GM15510 (cell line): ENCODE results near the gene PHF12.

Experiments used
- POLR2A ChIP-seq: IDR thresholded peaks from 3 replicates; pipeline ENCODE4 v1.6.1; 2011; ENCODE audit warnings: borderline replicate concordance; ENCODE audit not compliant: insufficient read length; ENCODE audit errors: extremely low read depth

The PHF12 gene

DNA sequence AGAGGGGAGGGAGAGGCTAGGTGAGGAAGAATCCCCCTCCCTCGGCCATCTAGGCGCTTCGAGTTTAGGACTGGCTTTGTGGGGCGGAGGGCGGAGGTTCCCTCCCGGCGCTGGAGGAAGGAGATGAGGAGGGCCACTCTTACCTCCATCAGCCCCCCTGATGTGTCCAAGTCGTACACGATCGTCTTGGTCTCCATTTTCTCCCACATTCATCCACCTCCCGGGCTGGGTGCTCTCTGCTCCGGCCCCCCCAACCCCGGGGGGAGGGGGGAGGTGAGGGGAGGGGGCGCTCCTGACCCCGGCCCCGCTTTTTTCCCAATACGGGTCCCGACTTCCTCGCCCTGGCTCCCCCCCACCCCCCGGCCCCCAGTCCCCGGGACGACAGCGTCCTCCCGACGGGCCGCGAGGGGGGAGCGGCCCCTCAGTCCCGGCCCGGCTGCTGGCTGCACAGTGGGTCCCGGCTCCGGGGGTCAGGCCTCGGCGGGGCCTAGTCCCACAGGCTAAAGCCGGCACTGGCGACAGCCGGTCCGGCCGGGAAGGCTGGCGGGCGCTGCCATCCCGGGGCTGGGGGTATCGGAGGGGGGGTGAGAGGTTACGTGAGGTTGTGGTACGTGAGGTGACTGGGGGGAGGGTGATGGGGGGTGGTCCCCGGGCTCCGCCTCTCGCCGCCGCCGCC, 428 bp downstream of the PHF12 start:
- no peak for TF ChIP-seq POLR2A

DNA sequence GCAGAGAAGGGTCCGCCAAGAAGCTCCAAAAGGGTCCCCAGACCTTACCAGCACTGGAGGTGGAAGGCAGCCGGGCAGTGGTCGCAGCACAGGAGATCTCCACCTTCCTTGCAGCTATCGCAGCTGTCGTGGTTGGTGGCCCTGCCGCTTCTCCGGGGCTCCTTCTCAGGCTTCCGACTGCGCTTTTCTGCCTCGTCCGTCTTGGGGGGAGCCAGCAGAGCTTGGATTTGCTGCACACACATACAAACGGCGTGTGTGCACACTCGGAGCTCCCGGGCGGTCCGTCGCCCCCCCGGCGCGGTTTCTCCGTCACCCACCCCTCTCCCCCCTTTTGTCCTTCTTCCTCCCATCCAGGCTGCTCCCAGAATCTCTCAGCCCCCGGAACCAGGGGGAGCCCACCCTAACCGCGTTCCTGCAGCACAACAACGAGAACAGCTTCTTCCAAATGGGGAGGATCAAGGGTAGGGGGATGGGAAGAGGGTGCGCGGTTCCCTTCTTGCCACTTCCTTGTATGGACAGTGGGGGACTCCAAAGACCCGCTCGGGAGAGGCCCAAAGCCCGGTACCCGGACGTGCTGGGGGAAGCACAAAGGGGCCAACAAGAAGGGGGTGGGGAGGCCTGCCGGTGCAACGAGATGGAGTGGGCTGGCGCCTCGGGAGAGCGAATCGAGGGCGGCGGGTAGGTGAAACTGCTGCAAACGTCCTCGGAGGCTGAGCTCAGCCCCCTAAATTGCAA, 1.1 kb downstream of the PHF12 start:
- no peak for TF ChIP-seq POLR2A

GRCh38 chr17:28949185-28950016, 1.9 kb downstream of the PHF12 start:
- peak; percentile 48 for TF ChIP-seq POLR2A

- TF ChIP-seq POLR2A = no peak
Observed at GRCh38 chr17:28948873-28949184, 2.5 kb downstream of the PHF12 start.

DNA sequence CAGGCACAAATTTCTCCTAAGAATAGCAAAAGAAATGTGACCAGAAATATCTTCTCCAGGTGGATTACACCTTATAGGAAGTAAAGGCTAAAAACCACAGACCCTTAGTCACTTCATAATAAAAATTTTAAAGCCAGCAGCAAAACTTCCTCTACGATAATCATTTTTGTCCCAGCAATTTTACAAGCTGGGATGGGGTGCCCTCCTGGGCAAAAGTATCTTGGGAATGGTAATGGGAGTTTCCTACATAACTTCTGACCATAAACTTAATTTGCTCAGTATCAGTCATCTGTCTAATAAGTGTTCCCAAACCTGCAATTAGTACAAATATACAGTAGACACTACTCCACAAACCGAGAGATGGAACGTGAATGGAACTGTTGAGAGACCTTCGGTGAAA, 3.0 kb downstream of the PHF12 start:
- no peak for TF ChIP-seq POLR2A

- TF ChIP-seq POLR2A = no peak
Observed at GRCh38 chr17:28947639-28948038, 3.7 kb downstream of the PHF12 start.

DNA sequence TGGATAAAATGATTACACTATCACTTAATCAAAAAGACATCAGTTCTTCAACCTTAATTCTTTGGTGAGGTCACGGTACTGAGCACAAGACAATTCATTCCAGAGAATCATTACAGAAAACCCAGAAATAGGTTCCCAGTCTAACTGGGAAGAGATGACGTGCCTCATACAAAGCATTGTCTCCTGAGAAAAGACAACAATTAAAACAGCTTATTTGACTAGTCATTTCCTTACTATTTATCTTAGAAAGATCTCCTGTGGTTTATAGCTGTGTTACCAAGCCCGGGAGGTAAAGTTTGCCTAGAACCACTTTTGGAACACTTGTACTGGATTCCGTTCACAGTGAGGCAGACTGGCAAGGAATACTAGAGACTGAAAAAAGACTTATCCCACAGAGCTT, 5.1 kb downstream of the PHF12 start:
- TF ChIP-seq POLR2A = no peak

DNA sequence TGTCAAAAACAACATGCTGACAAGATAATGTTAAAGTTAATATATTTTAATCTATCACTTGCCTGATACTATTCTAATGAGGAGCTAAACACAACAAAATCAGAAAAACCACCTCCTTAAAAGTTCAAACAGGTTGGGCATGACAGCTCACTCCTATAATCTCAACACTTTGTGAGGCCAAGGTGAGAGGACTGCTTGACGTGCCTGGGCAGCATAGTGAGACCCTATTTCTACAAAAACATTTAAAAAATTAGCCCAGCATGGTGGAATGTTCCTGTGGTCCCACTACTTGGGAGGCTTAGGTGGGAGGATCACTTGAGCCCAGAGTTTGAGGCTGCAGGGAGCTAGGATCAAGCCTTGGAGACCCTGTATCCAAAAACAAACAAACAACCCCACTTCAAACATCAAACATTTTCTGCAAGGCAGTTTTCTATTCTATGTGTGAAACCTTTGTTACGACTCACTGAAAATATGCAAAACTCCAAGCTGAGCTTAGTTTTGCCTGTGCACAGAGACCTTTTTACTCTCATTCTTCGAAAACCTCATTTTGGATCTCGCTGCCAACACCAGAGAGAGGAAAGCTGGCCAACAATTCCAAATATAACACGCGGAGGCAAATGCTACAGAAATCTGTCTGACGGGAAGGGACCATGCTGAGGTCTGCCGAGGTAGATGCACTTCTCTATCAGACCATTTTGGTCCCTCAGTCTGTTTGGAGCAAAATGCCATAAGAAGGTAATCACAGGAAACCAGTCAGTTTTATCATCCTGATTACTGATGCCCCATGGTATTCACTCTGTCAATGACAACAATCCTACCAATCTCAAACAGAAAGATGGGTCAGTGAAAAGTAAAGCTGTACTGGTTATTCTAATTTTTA, 6.2 kb downstream of the PHF12 start:
- TF ChIP-seq POLR2A = no peak

GRCh38 chr17:28944343-28944742, 7.0 kb downstream of the PHF12 start:
- TF ChIP-seq POLR2A = no peak

DNA sequence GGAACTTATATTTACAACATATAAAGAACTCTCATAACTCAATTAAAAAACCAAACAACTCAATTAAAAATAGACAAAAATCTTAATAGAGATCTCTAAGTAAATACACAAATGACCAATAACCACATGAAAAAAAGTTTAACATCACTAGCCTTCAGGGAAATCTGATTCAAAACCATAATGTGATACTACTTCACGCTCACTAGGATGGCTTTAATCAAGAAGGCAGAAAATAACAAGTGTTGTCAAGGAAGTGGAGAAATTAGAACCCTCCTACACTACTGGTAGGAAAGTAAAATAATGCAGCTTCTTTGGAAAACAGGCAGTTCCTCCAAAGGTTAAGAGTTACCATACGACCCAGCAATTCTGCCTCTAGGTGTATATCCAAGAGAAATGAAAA, 8.4 kb downstream of the PHF12 start:
- no peak for TF ChIP-seq POLR2A

- no peak for TF ChIP-seq POLR2A
Observed at GRCh38 chr17:28941251-28941650, 10.1 kb downstream of the PHF12 start.

DNA sequence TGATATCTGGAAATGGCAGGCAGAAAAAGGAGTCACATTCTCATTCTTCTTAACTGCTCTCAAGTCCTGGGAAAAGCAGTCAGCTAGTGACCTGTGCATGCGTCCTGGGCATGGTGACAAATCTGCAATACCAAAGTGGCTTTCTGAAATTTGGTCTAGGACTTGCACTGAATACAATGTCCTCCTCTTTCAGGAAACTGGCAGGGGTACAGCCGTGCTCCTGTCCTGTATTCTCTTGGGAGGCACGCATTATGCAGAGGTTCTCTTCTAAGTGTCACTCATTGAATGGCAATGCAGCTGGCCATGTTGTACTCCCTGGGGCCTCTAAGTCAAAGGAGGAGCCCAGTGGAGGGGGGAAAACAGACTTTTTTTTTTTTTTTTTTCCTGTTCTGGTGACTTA, 10.6 kb downstream of the PHF12 start:
- TF ChIP-seq POLR2A = no peak

DNA sequence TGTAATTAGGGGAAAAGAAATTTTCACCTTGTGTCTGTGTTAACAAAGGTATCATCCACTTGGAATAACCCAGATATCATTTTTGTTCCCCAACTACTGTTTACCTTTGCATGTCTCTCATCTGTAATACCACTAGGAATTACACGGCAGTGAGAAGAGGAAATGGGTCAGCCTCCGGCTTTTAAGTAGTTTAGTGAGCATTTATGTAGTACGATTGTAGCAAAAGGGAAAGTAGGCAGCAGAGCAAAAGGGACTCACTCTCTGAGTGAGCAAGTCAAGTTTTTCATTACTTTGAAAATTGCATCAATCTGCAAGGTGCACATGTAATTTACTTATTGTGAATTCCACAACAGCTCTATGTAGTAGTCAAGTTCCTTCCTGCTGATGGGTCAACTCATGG, 11.2 kb downstream of the PHF12 start:
- TF ChIP-seq POLR2A = no peak

- TF ChIP-seq POLR2A = no peak
Observed at GRCh38 chr17:28938552-28938951, 12.8 kb downstream of the PHF12 start.
